RWPE2 (cell line): ENCODE data around the gene LHCGR.
A peak's percentile ranks its signal among the peaks of the same experiment; 100 is the strongest.

Source experiments
- ATAC-seq: fragments of 200-7000 bp; cut with Tn5 transposase; 3 replicates; pipeline ENCODE4 v1.9.1; 2021; ENCODE audit warnings: low read depth
- DNase-seq: peaks from one replicate; pipeline ENCODE4 v3.0.0-alpha.2; 2020; ENCODE audit warnings: low spot score
- H3K27ac ChIP-seq: fragments of 450-650 bp; 2 replicates; pipeline ENCODE4 v1.5.1; 2017; ENCODE audit warnings: mild to moderate bottlenecking; ENCODE audit not compliant: poor library complexity, severe bottlenecking
- H3K27me3 ChIP-seq: fragments of 250-450 bp; sonication (Bioruptor Pico); 2 replicates; pipeline ENCODE4 v1.5.1; 2021; ENCODE audit warnings: mild to moderate bottlenecking, moderate library complexity; ENCODE audit not compliant: insufficient read depth, poor library complexity, severe bottlenecking
- H3K36me3 ChIP-seq: fragments of 250-450 bp; sonication (Bioruptor Pico); 2 replicates; pipeline ENCODE4 v1.5.1; 2020; ENCODE audit warnings: low read depth, mild to moderate bottlenecking, moderate library complexity
- H3K4me1 ChIP-seq: fragments of 250-450 bp; sonication (Bioruptor Pico); 2 replicates; pipeline ENCODE4 v1.5.1; 2021; ENCODE audit warnings: mild to moderate bottlenecking, moderate library complexity; ENCODE audit not compliant: insufficient read depth, poor library complexity, severe bottlenecking
- H3K4me3 ChIP-seq: fragments of 250-450 bp; sonication (Bioruptor Pico); 2 replicates; pipeline ENCODE4 v1.5.1; 2021; ENCODE audit warnings: mild to moderate bottlenecking, moderate library complexity; ENCODE audit not compliant: severe bottlenecking
- H3K9me3 ChIP-seq: fragments of 250-450 bp; sonication (Bioruptor Pico); 2 replicates; pipeline ENCODE4 v1.5.1; 2021; ENCODE audit warnings: mild to moderate bottlenecking, moderate library complexity; ENCODE audit not compliant: severe bottlenecking
- CTCF ChIP-seq: fragments of 450-650 bp; IDR thresholded peaks from one replicate; pipeline ENCODE4 v1.5.1; 2017; ENCODE audit warnings: mild to moderate bottlenecking, moderate library complexity; ENCODE audit not compliant: poor library complexity, severe bottlenecking

Gene LHCGR

GRCh38 chr2:48699348-48699930, 56.1 kb downstream of the LHCGR start:
- DNase-seq = no peak
- no peaks in the 10 kb centered on the region for H3K36me3 ChIP-seq
- no peak overlapping the region for H3K4me3 ChIP-seq
- no peaks in the 10 kb centered on the region for H3K9me3 ChIP-seq
- H3K27ac ChIP-seq = no peak overlapping the region
- ATAC-seq = no peak
- H3K4me1 ChIP-seq = no peaks in the 10 kb centered on the region
- no peak for TF ChIP-seq CTCF
- H3K27me3 ChIP-seq = no peaks in the 10 kb centered on the region

- Histone ChIP-seq H3K36me3 (no peaks in the 10 kb centered on the region), H3K27ac (no peak overlapping the region), H3K4me1 (no peaks in the 10 kb centered on the region), H3K27me3 (no peaks in the 10 kb centered on the region), H3K9me3 (no peaks in the 10 kb centered on the region), H3K4me3 (no peak overlapping the region)
- no peak for DNase-seq
- TF ChIP-seq CTCF = no peak
- no peak for ATAC-seq
Observed at GRCh38 chr2:48696881-48697280, 58.6 kb downstream of the LHCGR start.

- Histone ChIP-seq H3K36me3 (no peaks in the 10 kb centered on the region), H3K4me1 (no peaks in the 10 kb centered on the region), H3K4me3 (no peak overlapping the region), H3K27ac (no peak overlapping the region), H3K27me3 (no peaks in the 10 kb centered on the region), H3K9me3 (no peaks in the 10 kb centered on the region)
- ATAC-seq (no peak), DNase-seq (no peak)
- TF ChIP-seq CTCF = no peak
Observed at GRCh38 chr2:48695991-48696390, 59.5 kb downstream of the LHCGR start.

DNA sequence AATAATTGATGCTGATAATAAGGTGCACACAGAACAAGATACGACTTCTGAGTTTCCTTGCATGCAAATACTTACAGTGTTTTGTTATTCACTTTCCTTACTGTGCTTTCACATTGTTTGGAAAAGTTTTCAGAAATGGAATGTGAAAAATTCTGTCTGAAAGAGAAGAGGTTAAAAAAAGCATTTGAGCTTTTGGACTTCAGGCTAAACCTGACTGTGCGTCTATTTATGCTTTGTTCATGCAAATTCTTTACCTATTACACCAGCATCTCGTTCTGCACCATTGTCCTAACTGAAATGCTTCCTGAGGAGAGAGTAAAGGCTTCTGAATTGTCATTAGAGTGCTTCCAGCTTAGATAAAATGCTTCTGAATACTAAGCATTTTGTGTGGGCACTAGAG, 61.4 kb downstream of the LHCGR start:
- H3K27ac ChIP-seq = no peak overlapping the region
- ATAC-seq (peak; percentile 31; the same call in 2 of the 3 replicates), DNase-seq (no peak)
- H3K27me3 ChIP-seq = no peaks in the 10 kb centered on the region
- no peaks in the 10 kb centered on the region for H3K36me3 ChIP-seq
- no peak overlapping the region for H3K4me3 ChIP-seq
- H3K9me3 ChIP-seq = no peaks in the 10 kb centered on the region
- no peaks in the 10 kb centered on the region for H3K4me1 ChIP-seq
- no peak for TF ChIP-seq CTCF

DNA sequence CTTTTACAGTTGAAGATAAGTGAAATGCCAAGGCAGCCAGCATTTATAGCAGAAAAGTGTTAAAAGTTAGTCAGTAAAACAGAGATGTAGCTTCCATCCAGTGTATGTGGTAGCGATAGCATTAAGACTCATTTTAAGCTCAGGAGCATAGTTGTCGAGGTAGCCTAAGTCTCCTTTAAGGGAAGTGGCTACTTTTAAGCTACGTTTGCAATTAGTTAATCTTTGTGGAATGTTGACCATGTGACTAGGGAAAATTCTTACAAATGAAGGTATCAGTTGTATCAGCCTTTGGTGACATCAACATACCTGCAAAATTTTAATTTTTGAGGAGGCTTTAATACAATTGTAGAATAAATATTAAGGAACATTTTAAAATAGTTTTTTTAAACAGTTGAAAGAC, 61.9 kb downstream of the LHCGR start:
- Histone ChIP-seq H3K9me3 (no peaks in the 10 kb centered on the region), H3K27ac (no peak overlapping the region), H3K4me1 (no peaks in the 10 kb centered on the region), H3K36me3 (no peaks in the 10 kb centered on the region), H3K4me3 (no peak overlapping the region), H3K27me3 (no peaks in the 10 kb centered on the region)
- ATAC-seq (peak; percentile 17; the same call in 1 of the 3 replicates), DNase-seq (no peak)
- TF ChIP-seq CTCF = no peak
